Activated CD4-positive, alpha-beta memory T cell treated with anti-CD3 and anti-CD28 coated beads for 36 hours (primary cell): ENCODE data around the gene ATP8B2. TPM values are rescaled to one million over a fixed set of nuclear protein-coding genes. Genes with fewer than 3 reads are reported as not detected.
"Not testable (repeated sequence)": the region's sequence is repeated elsewhere in the genome, so short reads cannot be mapped to it uniquely, and the experiment has no call there.

ENCODE experiments used
- CTCF ChIA-PET: fragments of 350-600 bp; sonication (Branson Sonifier 250); formaldehyde crosslinking; loops from one replicate; lab custom pipeline; 2021; ENCODE audit warnings: antibody characterized with exemption, inconsistent platforms; lab: Charles Lee
- POLR2A ChIA-PET: fragments of 350-600 bp; sonication (Branson Sonifier 250); formaldehyde crosslinking; loops from one replicate; lab custom pipeline; 2021; ENCODE audit warnings: antibody characterized with exemption; lab: Charles Lee
- DNase-seq: peaks from one replicate; pipeline ENCODE4 v3.0.0-alpha.2; 2020
- H3K27ac Mint-ChIP-seq: one replicate; pipeline ENCODE4 v1.8.0; 2021; ENCODE audit warnings: mixed read lengths
- H3K27me3 Mint-ChIP-seq: one replicate; pipeline ENCODE4 v1.8.0; 2021; ENCODE audit warnings: mixed read lengths
- H3K36me3 Mint-ChIP-seq: one replicate; pipeline ENCODE4 v1.8.0; 2021; ENCODE audit warnings: mixed read lengths
- H3K4me1 Mint-ChIP-seq: one replicate; pipeline ENCODE4 v1.8.0; 2021; ENCODE audit warnings: low read depth, mixed read lengths
- H3K4me3 Mint-ChIP-seq: one replicate; pipeline ENCODE4 v1.8.0; 2021; ENCODE audit warnings: mild to moderate bottlenecking, mixed read lengths
- H3K9me3 Mint-ChIP-seq: one replicate; pipeline ENCODE4 v1.8.0; 2021; ENCODE audit warnings: mixed read lengths
- intact Hi-C: fragments of 100-400 bp; cut with micrococcal nuclease; formaldehyde crosslinking; loops from one replicate; pipeline ENCODE4 v1.15.1; 2023
- total RNA-seq, 2 experiments: library from RNA; stranded (reverse); gene quantifications; one replicate each; pipeline ENCODE4 v1.2.3, GENCODE V29; 2021

Gene ATP8B2
- total RNA-seq, 2 experiments from 2014 or later = 58.5 to 59.9 TPM

DNA sequence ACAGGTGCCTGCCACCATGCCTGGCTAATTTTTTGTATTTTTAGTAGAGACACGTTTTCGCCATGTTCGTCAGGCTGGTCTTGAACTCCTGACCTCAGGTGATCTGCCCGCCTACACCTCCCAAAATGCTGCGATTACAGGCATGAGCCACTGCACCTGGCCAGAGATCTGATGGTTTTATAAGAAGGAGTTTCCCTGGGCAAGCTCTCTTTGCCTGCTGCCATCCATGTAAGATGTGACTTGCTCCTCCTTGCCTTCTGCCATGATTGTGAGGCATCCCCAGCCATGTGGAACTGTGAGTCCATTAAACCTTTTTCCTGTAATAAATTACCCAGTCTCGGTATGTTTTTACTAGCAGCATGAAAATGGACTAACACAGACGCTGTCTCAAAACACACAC lies 16.2 kb upstream of the ATP8B2 start:
- DNase-seq, intact Hi-C loops, POLR2A ChIA-PET, H3K27ac Mint-ChIP-seq, H3K36me3 Mint-ChIP-seq, H3K9me3 Mint-ChIP-seq, H3K4me3 Mint-ChIP-seq, H3K27me3 Mint-ChIP-seq: not testable (repeated sequence)
- CTCF ChIA-PET = interaction anchor here (1.4 to 1.8 kb wide), 3 partner anchors 16 to 34 kb away, joined by 3 to 5 read pairs (median 4); partner anchors contain the start of gene ATP8B2
- peaks cover 26% of the 10 kb centered on the region for H3K4me1 Mint-ChIP-seq

DNA sequence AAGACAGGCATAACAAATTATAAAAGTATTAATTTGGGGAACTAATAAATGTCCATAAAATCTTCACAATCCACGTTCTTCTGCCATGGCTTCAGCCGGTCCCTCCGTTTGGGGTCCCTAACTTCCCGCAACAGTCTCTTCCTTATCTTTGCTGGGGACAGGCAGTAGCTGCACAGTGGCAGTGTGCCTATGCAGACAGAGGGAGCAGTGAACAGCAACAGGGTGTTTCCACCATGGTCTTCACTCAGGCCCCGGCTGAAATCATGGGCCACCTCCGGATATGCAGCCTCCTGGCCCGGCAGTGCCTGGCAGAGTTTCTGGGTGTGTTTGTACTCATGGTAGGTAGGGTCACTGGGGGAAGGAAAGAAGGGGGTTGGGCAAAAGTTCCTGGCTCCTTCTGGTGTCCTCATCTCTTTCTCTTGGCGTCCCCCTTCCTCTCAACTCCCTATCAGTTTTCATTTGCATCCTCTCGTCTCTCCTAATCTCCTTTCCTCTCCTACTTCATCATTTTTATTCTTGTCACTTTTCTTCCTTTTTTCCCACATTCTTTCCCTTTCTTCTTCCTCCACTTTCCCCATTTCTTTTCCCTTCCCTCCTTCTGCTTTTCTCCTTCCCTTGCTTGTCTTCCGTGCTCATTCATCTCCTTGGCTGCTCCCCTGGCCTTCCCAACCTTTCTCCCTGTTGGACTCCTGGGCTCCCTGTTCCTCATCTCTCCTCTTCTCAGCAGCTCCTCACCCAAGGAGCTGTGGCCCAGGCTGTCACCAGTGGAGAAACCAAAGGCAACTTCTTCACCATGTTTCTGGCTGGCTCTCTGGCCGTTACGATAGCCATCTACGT lies 12.9 kb upstream of the ATP8B2 start:
- intact Hi-C loops, H3K27me3 Mint-ChIP-seq, POLR2A ChIA-PET, CTCF ChIA-PET, H3K4me3 Mint-ChIP-seq, H3K27ac Mint-ChIP-seq, H3K36me3 Mint-ChIP-seq, DNase-seq: not testable (repeated sequence)
- H3K9me3 Mint-ChIP-seq = peaks cover 12% of the 10 kb centered on the region
- H3K4me1 Mint-ChIP-seq = peaks cover 11% of the 10 kb centered on the region

- intact Hi-C loops = no loop called here
- peaks cover 6% of the 10 kb centered on the region for H3K4me1 Mint-ChIP-seq
- no peak for DNase-seq
- peaks cover 4% of the 10 kb centered on the region for H3K36me3 Mint-ChIP-seq
- ChIA-PET POLR2A (no interaction called here), CTCF (no interaction called here)
- H3K27me3 Mint-ChIP-seq = no peaks in the 10 kb centered on the region
- H3K27ac Mint-ChIP-seq = no peak overlapping the region
- H3K9me3 Mint-ChIP-seq = peaks cover 17% of the 10 kb centered on the region
- no peak overlapping the region for H3K4me3 Mint-ChIP-seq
These were observed 12.3 kb upstream of the ATP8B2 start for GRCh38 chr1:154313066-154313356.

DNA sequence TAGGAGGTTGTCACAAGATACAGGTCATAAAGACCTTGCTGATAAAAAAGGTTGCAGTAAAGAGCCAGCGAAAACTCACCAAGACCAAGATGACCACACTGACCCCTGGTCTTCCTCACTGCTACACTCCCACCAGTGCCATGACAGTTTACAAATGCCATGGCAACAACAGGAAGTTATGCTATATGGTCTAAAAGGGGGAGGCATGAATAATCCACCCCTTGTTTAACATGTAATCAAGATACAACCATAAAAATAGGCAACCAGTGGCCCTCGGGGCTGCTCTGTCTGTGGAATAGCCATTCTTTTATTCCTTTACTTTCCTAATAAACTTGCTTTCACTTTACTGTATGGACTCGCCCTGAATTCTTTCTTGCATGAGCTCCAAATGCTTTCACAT lies 11.1 kb upstream of the ATP8B2 start:
- H3K27ac Mint-ChIP-seq, CTCF ChIA-PET, POLR2A ChIA-PET, H3K4me3 Mint-ChIP-seq, H3K4me1 Mint-ChIP-seq, H3K36me3 Mint-ChIP-seq, DNase-seq, intact Hi-C loops, H3K27me3 Mint-ChIP-seq: not testable (repeated sequence)
- H3K9me3 Mint-ChIP-seq = peaks cover 17% of the 10 kb centered on the region

GRCh38 chr1:154316704-154317103 lies 8.6 kb upstream of the ATP8B2 start:
- Mint-ChIP-seq H3K4me3 (no peak overlapping the region), H3K9me3 (peaks cover 17% of the 10 kb centered on the region), H3K4me1 (no peaks in the 10 kb centered on the region), H3K36me3 (peaks cover 4% of the 10 kb centered on the region), H3K27ac (no peak overlapping the region), H3K27me3 (no peaks in the 10 kb centered on the region)
- CTCF ChIA-PET = interaction anchor here (2.2 kb wide), 1 partner anchor 18 kb away, joined by 6 read pairs; no protein-coding TSS in a partner anchor
- no peak for DNase-seq
- intact Hi-C loops = no loop called here
- POLR2A ChIA-PET = no interaction called here

DNA sequence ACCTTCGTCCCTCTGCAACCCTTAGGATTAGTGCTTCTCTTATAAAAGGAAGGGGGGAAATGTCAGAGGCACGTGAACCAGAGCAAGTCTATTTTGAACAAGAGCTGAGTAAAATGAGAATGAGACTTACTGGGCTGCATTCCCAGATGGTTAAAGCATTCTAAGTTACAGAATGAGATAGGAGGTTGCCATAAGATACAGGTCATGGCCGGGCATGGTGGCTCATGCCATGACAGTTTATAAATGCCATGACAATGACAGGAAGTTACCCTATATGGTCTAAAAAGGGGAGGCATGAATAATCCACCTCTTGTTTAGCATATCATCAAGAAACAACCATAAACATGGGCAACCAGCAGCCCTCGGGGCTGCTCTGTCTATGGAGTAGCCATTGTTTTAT lies 6.9 kb upstream of the ATP8B2 start:
- POLR2A ChIA-PET = no interaction called here
- CTCF ChIA-PET = interaction anchor here (2.2 kb wide), 1 partner anchor 17 kb away, joined by 6 read pairs; no protein-coding TSS in a partner anchor
- H3K27ac Mint-ChIP-seq = no peak overlapping the region

GRCh38 chr1:154320882-154321608 lies 4.3 kb upstream of the ATP8B2 start, which contains the start of gene AQP10:
AQP10 (plus strand) TSS chr1:154321093; CDS start chr1:154321156, 63 bp downstream.
- H3K36me3 Mint-ChIP-seq = peaks cover 4% of the 10 kb centered on the region
- no peaks in the 10 kb centered on the region for H3K27me3 Mint-ChIP-seq
- POLR2A ChIA-PET = no interaction called here
- H3K4me1 Mint-ChIP-seq = peaks cover 6% of the 10 kb centered on the region
- peaks cover 17% of the 10 kb centered on the region for H3K9me3 Mint-ChIP-seq
- CTCF ChIA-PET = interaction anchor here (2.2 kb wide), 1 partner anchor 15 kb away, joined by 9 read pairs; no protein-coding TSS in a partner anchor
- no peak for DNase-seq
- intact Hi-C loops = no loop called here
- H3K4me3 Mint-ChIP-seq = no peak within 1 kb of the TSS
- no peak within 1 kb of the TSS for H3K27ac Mint-ChIP-seq

More for the DNA sequence above, 6.9 kb upstream of the ATP8B2 start:
- intact Hi-C loops = no loop called here
- H3K36me3 Mint-ChIP-seq = peaks cover 4% of the 10 kb centered on the region
- DNase-seq = no peak
- H3K4me3 Mint-ChIP-seq = no peak overlapping the region
- no peaks in the 10 kb centered on the region for H3K4me1 Mint-ChIP-seq
- no peaks in the 10 kb centered on the region for H3K27me3 Mint-ChIP-seq
- H3K9me3 Mint-ChIP-seq = peaks cover 17% of the 10 kb centered on the region

- H3K36me3 Mint-ChIP-seq, H3K4me3 Mint-ChIP-seq, DNase-seq, H3K4me1 Mint-ChIP-seq, intact Hi-C loops, POLR2A ChIA-PET, H3K27me3 Mint-ChIP-seq, CTCF ChIA-PET, H3K27ac Mint-ChIP-seq: not testable (repeated sequence)
- peaks cover 14% of the 10 kb centered on the region for H3K9me3 Mint-ChIP-seq
These were observed 3.8 kb upstream of the ATP8B2 start for GRCh38 chr1:154321609-154321934.

DNA sequence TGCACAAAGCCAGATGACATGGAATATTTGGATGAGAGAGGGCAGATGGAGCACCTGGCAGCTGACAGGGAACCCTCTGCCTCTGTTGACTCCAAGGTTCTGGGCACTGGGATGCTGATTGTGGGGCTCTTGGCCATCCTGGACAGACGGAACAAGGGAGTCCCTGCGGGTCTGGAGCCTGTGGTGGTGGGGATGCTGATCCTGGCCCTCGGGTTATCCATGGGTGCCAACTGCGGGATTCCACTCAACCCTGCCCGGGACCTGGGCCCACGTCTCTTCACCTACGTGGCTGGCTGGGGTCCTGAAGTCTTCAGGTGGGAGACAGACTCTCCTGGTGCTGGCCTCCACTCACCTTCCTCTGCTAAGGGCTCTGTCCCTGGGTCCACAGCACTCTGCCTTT lies 1.8 kb upstream of the ATP8B2 start:
- DNase-seq = no peak
- ChIA-PET POLR2A (no interaction called here), CTCF (interaction anchor here (0.7 to 9.6 kb wide), 9 partner anchors 12 to 223 kb away, joined by 3 to 173 read pairs (median 3); no protein-coding TSS in a partner anchor)
- H3K9me3 Mint-ChIP-seq = no peaks in the 10 kb centered on the region
- intact Hi-C loops = no loop called here
- no peak overlapping the region for H3K27ac Mint-ChIP-seq
- no peaks in the 10 kb centered on the region for H3K36me3 Mint-ChIP-seq
- peaks cover 26% of the 10 kb centered on the region for H3K4me1 Mint-ChIP-seq
- no peak overlapping the region for H3K4me3 Mint-ChIP-seq
- H3K27me3 Mint-ChIP-seq = no peaks in the 10 kb centered on the region

GRCh38 chr1:154324241-154324640 lies 1.1 kb upstream of the ATP8B2 start:
- peak overlapping the region; percentile 91 for H3K4me3 Mint-ChIP-seq
- CTCF ChIA-PET = interaction anchor here (0.6 to 9.6 kb wide), 14 partner anchors 11 to 222 kb away, joined by 3 to 173 read pairs (median 4); no protein-coding TSS in a partner anchor
- H3K27ac Mint-ChIP-seq = peak overlapping the region; percentile 92
- H3K36me3 Mint-ChIP-seq = no peaks in the 10 kb centered on the region
- no peak for DNase-seq
- H3K27me3 Mint-ChIP-seq = no peaks in the 10 kb centered on the region
- H3K4me1 Mint-ChIP-seq = peaks cover 30% of the 10 kb centered on the region
- intact Hi-C loops = loop anchor here (1.0 to 2.0 kb wide), 2 partner anchors 11 to 19 kb away; no protein-coding TSS in a partner anchor
- POLR2A ChIA-PET = no interaction called here
- no peaks in the 10 kb centered on the region for H3K9me3 Mint-ChIP-seq

DNA sequence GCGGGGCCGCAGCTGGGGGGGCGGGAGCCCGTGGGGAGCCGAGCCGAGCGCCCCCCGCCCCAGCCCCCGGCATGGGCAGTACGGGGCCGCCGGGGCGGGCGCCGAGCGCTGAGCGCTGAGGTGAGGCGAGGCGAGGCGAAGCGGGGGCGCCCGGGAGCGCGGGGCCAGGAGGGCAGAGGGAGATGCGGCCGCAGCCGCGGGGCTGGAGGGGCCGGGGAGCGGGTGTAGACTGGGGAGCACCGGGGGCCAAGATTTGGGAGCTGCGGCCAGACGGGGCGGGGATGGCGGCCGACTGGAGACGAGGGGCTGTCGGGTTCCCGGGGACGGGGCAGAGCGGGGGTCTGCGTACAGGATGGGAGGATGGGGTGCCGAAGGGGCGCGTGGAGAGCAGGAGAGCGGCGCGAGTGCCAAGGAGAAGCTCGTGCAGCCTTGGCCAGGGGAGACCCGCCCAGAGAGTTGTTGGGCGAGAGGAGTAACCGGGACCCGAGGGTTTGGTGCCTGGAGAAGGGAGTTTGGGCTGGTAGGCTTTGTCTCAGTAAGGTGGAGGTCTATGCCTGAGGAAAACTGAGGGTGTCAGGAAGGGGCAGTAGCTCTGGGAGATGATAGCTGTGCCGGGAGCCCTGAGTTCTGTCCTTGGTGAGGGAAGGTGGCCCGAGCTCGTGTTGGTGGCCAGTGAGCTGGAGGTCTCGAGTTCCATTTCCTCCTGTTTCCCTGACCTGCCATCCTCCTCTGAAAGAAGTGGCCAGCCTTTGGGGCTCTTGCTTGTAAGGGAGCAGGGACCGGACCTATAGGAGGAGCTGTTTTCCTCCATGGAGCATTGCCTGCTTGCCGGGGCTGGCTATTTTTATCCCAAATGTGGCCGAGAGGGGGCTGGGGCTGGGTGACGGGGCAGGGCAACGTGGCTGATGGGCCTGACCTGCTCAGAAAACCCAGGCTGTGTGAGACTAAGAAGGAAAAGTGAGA lies 539 bp downstream of the ATP8B2 start:
- ChIA-PET POLR2A (interaction anchor here (0.7 to 1.1 kb wide), 9 partner anchors 9 to 680 kb away, joined by 3 to 12 read pairs (median 3); no protein-coding TSS in a partner anchor), CTCF (interaction anchor here (0.7 to 9.6 kb wide), 24 partner anchors 9 to 234 kb away, joined by 3 to 173 read pairs (median 4); partner anchors contain the start of genes HAX1 and IL6R)
- peak overlapping the region; percentile 94 for H3K27ac Mint-ChIP-seq
- no peaks in the 10 kb centered on the region for H3K27me3 Mint-ChIP-seq
- peak overlapping the region; percentile 98 for H3K4me3 Mint-ChIP-seq
- H3K36me3 Mint-ChIP-seq = peaks cover 6% of the 10 kb centered on the region
- DNase-seq = peak; percentile 75
- H3K4me1 Mint-ChIP-seq = peaks cover 46% of the 10 kb centered on the region
- intact Hi-C loops = loop anchor here (2.0 to 5.0 kb wide), 3 partner anchors 21 to 151 kb away; no protein-coding TSS in a partner anchor
- H3K9me3 Mint-ChIP-seq = no peaks in the 10 kb centered on the region
